Heart left ventricle (tissue), 13 donors: ENCODE results near the gene PARM1.

Source experiments
- CTCF ChIP-seq, 12 donors: fragments of 200-600 bp; sonication (generic) in 4 of 12; IDR thresholded peaks; one replicate each; pipeline versions ENCODE4 v1.5.0 to v1.8.0; 2018 to 2022; ENCODE audit warnings: antibody characterized with exemption in 12 of 12, mild to moderate bottlenecking in 5 of 12
- POLR2A ChIP-seq, 2 donors: fragments of 450-650 bp; IDR thresholded peaks; one replicate each; pipeline ENCODE4 v1.6.1; 2017; ENCODE audit warnings: antibody characterized with exemption in 2 of 2, mild to moderate bottlenecking in 2 of 2, moderate library complexity in 2 of 2
- donor health status: ischemic (EF 13 %, LVEDD 7.1; RV severe dilation, severe dysfunction).
- donor health status: DM: no; HTN: yes; CAD: no.
- donor health status: DM: no; HTN: no; CAD: no.
- donor health status: ischemic (EF 25% LVEDD 6.9; RV normal size, moderate dysfunction).
- donor health status: ischemic (EF 25% LVEDD 5.7; RV mildly dilated, moderate dysfunction).
- donor health status: ischemic (EF 35%, LVEDD 5.7; RV mildly dilated, moderate dysfunction).
- donor health status: nonischemic (EF 11% LVEDD 7.7; RV severe dilation, severe dysfunction).
- donor health status: DM: yes; HTN: yes; CAD: no.
- donor health status: PGD.
- donor health status: ischemic (EF 29% LVEDD 5.4; RV normal size, mild dysfunction).
- donor health status: nonischemic (EF 23%, LVEDD 6.1; RV moderate dilation, normal function).

GRCh38 chr4:74964311-74964710 is 31.4 kb downstream of the PARM1 start:
- TF ChIP-seq CTCF (IDR thresholded peaks at IDR 0.05) (no peak), POLR2A (IDR thresholded peaks at IDR 0.05) (no peak)
